Retinal pigment epithelial cell (primary cell): ENCODE results near the gene ASB1.

Experiments used
- DNase-seq: peaks from one replicate; pipeline ENCODE4 v3.0.0-alpha.2; 2010; ENCODE audit warnings: low read depth
- H3K4me3 ChIP-seq: 2 replicates; pipeline ENCODE4 v1.5.1; 2011; ENCODE audit warnings: mild to moderate bottlenecking, low read length, control low read depth, moderate library complexity
- TF ChIP-seq, protein P1 (sequence below): conservative IDR thresholded peaks from 2 replicates; pipeline ENCODE4 v1.5.1; 2011; ENCODE audit warnings: low read depth, low read length, control low read depth, inconsistent platforms

The ASB1 gene

DNA sequence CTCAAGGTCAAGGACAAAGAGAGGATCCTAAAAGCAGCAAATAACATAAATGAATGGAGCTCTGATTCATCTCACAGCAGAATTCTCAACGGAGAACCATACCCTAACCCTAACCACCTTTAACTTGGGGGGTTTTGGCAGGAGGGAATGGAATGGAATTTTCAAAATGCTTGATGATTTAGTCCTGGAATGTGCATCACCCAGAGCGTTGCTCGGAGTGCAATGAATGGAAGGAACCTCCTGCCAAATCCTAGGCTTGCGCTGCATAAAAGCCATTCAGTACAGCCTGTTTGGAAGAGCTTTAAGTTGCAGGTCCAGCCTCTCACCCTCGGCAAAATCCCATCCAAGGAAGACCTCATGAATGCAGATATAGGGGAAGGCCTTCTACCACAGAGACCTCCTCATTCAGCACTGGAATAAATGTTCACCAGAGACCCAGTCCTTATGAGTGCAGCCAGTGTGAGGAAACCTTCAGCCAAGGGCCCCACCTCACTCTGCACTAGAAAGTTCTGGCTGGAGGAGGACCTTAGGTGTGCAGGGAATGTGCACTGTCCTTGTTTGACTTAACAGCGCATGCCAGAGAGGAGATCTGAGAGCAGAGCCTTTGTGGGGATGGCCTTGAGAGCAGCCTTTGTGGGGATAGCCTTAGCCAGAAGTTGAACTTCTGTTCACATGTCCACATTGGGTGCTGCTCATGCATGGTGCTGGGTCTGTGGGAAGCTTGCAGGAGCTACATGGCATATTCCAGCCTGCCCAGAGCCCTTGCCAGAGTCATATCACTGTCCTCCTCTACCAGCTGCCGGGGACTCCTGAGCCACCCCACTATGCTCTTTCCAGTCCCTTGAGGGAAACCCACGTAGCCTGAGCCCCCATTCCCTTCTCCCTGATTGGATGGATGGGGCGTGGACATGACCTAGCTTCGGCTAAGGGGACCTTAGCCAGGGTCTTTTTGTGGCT lies 30.5 kb downstream of the ASB1 start:
- no peak for DNase-seq
- TF ChIP-seq, protein P1, sequence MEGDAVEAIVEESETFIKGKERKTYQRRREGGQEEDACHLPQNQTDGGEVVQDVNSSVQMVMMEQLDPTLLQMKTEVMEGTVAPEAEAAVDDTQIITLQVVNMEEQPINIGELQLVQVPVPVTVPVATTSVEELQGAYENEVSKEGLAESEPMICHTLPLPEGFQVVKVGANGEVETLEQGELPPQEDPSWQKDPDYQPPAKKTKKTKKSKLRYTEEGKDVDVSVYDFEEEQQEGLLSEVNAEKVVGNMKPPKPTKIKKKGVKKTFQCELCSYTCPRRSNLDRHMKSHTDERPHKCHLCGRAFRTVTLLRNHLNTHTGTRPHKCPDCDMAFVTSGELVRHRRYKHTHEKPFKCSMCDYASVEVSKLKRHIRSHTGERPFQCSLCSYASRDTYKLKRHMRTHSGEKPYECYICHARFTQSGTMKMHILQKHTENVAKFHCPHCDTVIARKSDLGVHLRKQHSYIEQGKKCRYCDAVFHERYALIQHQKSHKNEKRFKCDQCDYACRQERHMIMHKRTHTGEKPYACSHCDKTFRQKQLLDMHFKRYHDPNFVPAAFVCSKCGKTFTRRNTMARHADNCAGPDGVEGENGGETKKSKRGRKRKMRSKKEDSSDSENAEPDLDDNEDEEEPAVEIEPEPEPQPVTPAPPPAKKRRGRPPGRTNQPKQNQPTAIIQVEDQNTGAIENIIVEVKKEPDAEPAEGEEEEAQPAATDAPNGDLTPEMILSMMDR: no peak
- H3K4me3 ChIP-seq: no peak overlapping the region

DNA sequence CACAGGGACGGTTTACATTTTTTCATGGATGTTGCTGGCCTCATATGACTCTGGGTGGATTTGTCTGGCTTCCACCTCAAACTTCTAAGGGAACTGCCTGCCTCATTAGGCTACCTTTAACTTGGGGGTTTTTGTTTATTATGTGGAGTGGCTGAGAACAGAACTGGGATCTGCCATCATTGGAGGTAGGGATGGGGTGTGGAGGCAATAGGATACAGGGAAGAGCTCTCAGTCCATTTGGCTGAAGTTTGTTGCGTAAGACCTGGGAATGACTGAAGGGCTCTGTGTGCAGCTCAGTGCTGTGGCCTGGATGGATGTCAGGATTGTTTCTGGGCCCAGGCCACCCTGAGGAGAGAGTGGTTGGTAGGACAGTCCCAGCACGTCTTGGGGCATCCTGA lies 31.2 kb downstream of the ASB1 start:
- TF ChIP-seq, protein P1: no peak

DNA sequence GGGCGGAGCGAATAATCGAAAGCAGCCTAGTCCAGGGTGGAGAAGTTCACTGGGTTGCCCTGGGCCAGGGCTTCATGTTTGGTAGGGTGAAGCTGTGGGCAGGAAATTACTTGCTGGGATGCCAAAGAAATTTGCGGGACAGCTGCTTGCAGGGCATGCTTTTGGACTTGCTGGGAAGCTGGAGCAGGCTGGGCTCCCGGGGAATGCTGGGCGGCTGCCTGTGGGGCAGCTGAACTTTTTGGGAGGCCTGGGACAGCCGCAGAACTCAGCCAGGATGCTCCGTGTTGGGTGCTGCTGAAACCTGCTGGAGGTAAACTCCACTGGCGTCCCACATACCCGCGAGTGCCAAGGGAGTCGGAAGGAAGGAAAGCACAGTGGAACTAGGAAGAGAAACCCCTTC lies 31.9 kb downstream of the ASB1 start:
- H3K4me3 ChIP-seq: no peak overlapping the region
- TF ChIP-seq, protein P1: no peak
- no peak for DNase-seq

More for the DNA sequence above, 31.2 kb downstream of the ASB1 start:
- DNase-seq: no peak
- H3K4me3 ChIP-seq: no peak overlapping the region

DNA sequence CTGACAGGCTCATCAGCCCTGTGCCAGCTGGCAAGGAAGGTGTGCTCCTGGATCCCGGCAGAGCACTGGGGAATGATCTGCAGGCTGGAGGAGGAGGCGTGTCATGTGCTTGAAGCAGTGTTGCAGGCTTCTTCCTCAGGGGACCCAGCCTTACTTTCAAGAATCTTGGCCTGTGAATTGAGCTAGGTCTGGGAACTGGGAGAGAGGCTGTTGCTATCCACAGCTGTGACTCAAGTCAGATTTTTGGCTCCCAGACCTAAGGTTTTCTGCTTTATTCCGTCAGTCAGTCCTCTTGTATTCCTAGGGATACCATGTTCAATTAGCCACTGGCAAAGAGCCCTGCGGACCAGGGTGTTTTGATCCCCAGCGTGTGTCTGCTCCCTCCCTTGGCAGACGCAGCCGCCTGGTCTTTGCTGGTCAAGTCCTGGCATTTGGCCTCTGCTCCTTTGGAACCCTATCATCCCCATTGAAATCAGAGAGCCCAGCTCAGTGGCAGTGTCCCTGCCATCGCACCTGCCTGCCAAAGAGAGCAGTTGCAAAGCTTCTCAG lies 32.4 kb downstream of the ASB1 start:
- DNase-seq: no peak
- H3K4me3 ChIP-seq: no peak overlapping the region
- TF ChIP-seq, protein P1: no peak

DNA sequence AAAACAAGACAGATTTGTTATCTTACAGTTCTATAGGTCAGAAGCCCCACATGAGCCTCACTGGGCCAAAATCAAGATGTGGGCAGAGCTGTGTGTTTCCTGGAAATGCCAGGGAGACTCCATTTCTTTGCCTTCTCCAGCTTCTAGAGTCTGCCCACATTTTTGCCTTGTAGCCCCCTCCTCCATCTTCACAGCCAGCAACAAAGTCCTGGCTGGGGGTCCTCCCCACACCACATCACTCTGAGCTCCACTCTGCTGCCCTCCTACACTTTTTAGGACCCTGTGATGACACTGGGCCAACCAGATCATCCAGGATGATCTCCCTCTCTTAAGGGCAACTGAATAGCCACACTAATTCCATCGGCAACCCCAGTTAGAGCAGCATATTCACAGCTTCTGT lies 34.3 kb downstream of the ASB1 start:
- TF ChIP-seq, protein P1: no peak
- no peak for DNase-seq
- no peak overlapping the region for H3K4me3 ChIP-seq

DNA sequence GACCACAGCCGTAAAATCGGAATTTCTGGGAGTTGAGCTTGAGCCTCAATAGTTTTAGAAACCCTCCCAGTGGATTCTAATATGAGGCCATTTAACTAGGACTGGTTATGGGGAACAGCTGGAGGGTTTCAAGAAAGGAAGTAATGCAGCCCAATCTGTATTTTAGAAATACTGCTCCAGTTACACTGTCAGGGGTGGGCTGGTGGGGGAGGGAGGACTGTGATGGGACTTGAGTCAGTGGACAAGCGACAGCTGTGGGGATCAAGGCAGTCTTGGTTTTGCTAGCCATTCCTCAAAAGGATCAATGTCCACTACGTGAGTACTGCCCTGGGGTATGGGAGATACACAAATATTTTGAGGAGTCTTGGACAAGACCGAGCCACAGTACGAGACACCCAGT lies 34.8 kb downstream of the ASB1 start:
- no peak for DNase-seq
- TF ChIP-seq, protein P1: no peak
- H3K4me3 ChIP-seq: no peak overlapping the region

DNA sequence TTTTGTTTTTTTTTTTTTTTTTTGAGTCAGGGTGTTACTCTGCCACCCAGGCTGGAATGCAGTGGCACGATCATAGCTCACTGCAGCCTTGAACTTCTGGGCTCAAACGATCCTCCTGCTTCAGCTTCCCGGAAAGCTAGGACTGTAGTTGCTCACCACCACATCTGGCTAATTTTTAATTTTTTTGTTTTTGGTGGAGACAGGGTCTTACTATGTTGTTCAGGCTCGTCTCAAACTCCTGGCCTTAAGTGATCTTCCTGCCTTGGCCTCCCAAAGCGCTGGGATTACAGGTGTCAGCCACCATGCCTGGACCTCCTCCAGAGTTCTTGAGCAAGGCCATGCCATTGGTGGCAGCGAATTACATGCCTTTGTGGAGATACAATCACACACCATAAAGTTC lies 35.2 kb downstream of the ASB1 start:
- H3K4me3 ChIP-seq: no peak overlapping the region
- TF ChIP-seq, protein P1: no peak
- no peak for DNase-seq
